Upper lobe of left lung (tissue), 6 donors: ENCODE data around the gene PRKAR1B. TPM values are rescaled to one million over a fixed set of nuclear protein-coding genes. Genes with fewer than 3 reads are reported as not detected.

Source experiments
- ATAC-seq, 2 donors: fragments of 200-7000 bp; cut with Tn5 transposase; one replicate each; pipeline ENCODE4 v1.9.1; 2022; ENCODE audit warnings: mild to moderate bottlenecking in 2 of 2, moderate library complexity in 2 of 2; ENCODE audit not compliant: low FRiP score in 2 of 2
- DNase-seq, 2 donors: peaks; one replicate each; pipeline ENCODE4 v3.0.0-alpha.2; 2019 to 2020
- H3K27ac ChIP-seq, 4 donors: fragments of 200-600 bp; sonication (generic); one replicate each; pipeline ENCODE4 v1.5.1; 2016 to 2019
- H3K27me3 ChIP-seq, 4 donors: fragments of 200-600 bp; sonication (generic); one replicate each; pipeline ENCODE4 v1.5.1; 2017 to 2019
- H3K36me3 ChIP-seq, 4 donors: fragments of 200-600 bp; sonication (generic); one replicate each; pipeline ENCODE4 v1.5.1; 2016 to 2019
- H3K4me1 ChIP-seq, 4 donors: fragments of 200-600 bp; sonication (generic); one replicate each; pipeline ENCODE4 v1.5.1; 2018 to 2019
- H3K4me3 ChIP-seq, 4 donors: fragments of 200-600 bp; sonication (generic); one replicate each; pipeline ENCODE4 v1.5.1; 2017 to 2019; ENCODE audit warnings: mild to moderate bottlenecking in 2 of 4, moderate library complexity in 1 of 4
- H3K9me3 ChIP-seq, 4 donors: fragments of 200-600 bp; sonication (generic); one replicate each; pipeline ENCODE4 v1.5.1; 2018 to 2019
- CTCF ChIP-seq, 6 experiments: fragments of 450-650 bp in 4 of 6; fragments of 200-600 bp in 2 of 6; sonication (generic) in 2 of 6; IDR thresholded peaks; one replicate each; pipeline ENCODE4 v1.5.1; 2016 to 2019; ENCODE audit warnings: antibody characterized with exemption in 6 of 6
- EP300 ChIP-seq, 4 donors: sonication (generic); formaldehyde crosslinking; IDR thresholded peaks; one replicate each; pipeline ENCODE4 v1.5.1; 2017; ENCODE audit warnings: antibody characterized with exemption in 4 of 4, control low read depth in 2 of 4
- POLR2A ChIP-seq, 4 donors: fragments of 450-650 bp; IDR thresholded peaks; one replicate each; pipeline ENCODE4 v1.5.1; 2016 to 2017; ENCODE audit warnings: antibody characterized with exemption in 4 of 4, mild to moderate bottlenecking in 2 of 4
- POLR2AphosphoS5 ChIP-seq, 2 donors: sonication (generic); formaldehyde crosslinking; IDR thresholded peaks; one replicate each; pipeline ENCODE4 v1.5.1; 2017; ENCODE audit warnings: antibody characterized with exemption in 2 of 2
- WGBS, 2 donors: methylation state at CpG; one replicate each; pipeline ENCODE4 v1.1.5; 2017 to 2018; 5-methylcytosine and 5-hydroxymethylcytosine counted together
- total RNA-seq, 6 donors: library from RNA; depleted of rRNA in 4 of 6; stranded (reverse); fragments of >200 nt in 4 of 6; gene quantifications; one replicate each; pipeline versions ENCODE4 v1.1.0 to v1.2.1, GENCODE V29; 2016 to 2021
- donor health status: DM: no; HTN: no; CAD: no; lungs with moderate emphysema.
- donor health status: DM: no; HTN: yes; CAD: no; lungs with severe emphysema.

The PRKAR1B gene
- total RNA-seq, 6 donors from 2014 or later: 10.3 to 24.4 (median 20.9) TPM

- Histone ChIP-seq H3K4me1 (peaks cover 0 to 11% (median 2%) of the 10 kb centered on the region in 4 donors), H3K36me3 (no peaks in the 10 kb centered on the region), H3K27me3 (no peaks in the 10 kb centered on the region), H3K27ac (peak overlapping the region in 1 of 4 donors; percentile 35), H3K9me3 (no peaks in the 10 kb centered on the region), H3K4me3 (no peak overlapping the region)
- ATAC-seq (peak in 1 of 2 donors; percentile 29), DNase-seq (no peak)
- 77 to 87% methylated on average over 28 to 35 of the region's 35 CpGs for WGBS, 2 donors
- TF ChIP-seq EP300 (IDR thresholded peaks at IDR 0.05) (no peak), POLR2AphosphoS5 (IDR thresholded peaks at IDR 0.05) (no peak)
Measured at GRCh38 chr7:665736-666453, 61.2 kb downstream of the PRKAR1B start.

- H3K27ac ChIP-seq: peak overlapping the region in 2 of 4 donors; percentile 35
- WGBS, 2 donors: 85 to 86% methylated on average over 19 to 20 of the region's 20 CpGs
- peaks cover 0 to 11% (median 2%) of the 10 kb centered on the region in 4 donors for H3K4me1 ChIP-seq
- TF ChIP-seq POLR2AphosphoS5 (IDR thresholded peaks at IDR 0.05) (no peak), POLR2A (IDR thresholded peaks at IDR 0.05) (no peak), CTCF (IDR thresholded peaks at IDR 0.05) (no peak), EP300 (IDR thresholded peaks at IDR 0.05) (no peak)
- no peaks in the 10 kb centered on the region for H3K36me3 ChIP-seq
- no peaks in the 10 kb centered on the region for H3K27me3 ChIP-seq
- H3K4me3 ChIP-seq: no peak overlapping the region
- ATAC-seq: no peak
- no peak for DNase-seq
- no peaks in the 10 kb centered on the region for H3K9me3 ChIP-seq
Measured at GRCh38 chr7:664997-665735, 61.9 kb downstream of the PRKAR1B start.

GRCh38 chr7:664402-664775, 62.7 kb downstream of the PRKAR1B start:
- no peaks in the 10 kb centered on the region for H3K9me3 ChIP-seq
- 86 to 96% methylated on average over 7 of the region's 7 CpGs for WGBS, 2 donors
- no peak overlapping the region for H3K27ac ChIP-seq
- no peaks in the 10 kb centered on the region for H3K36me3 ChIP-seq
- no peak for TF ChIP-seq POLR2A (IDR thresholded peaks at IDR 0.05)
- TF ChIP-seq CTCF (IDR thresholded peaks at IDR 0.05): no peak
- no peak for TF ChIP-seq POLR2AphosphoS5 (IDR thresholded peaks at IDR 0.05)
- TF ChIP-seq EP300 (IDR thresholded peaks at IDR 0.05): no peak
- peaks cover 0 to 11% (median 2%) of the 10 kb centered on the region in 4 donors for H3K4me1 ChIP-seq
- ATAC-seq (no peak), DNase-seq (no peak)
- H3K27me3 ChIP-seq: no peaks in the 10 kb centered on the region
- H3K4me3 ChIP-seq: no peak overlapping the region

GRCh38 chr7:662576-662975, 64.5 kb downstream of the PRKAR1B start:
- 88 to 96% methylated on average over 4 of the region's 4 CpGs for WGBS, 2 donors
- Histone ChIP-seq H3K27ac (no peak overlapping the region), H3K36me3 (no peaks in the 10 kb centered on the region), H3K4me1 (no peaks in the 10 kb centered on the region), H3K4me3 (no peak overlapping the region), H3K27me3 (no peaks in the 10 kb centered on the region), H3K9me3 (no peaks in the 10 kb centered on the region)
- DNase-seq (no peak), ATAC-seq (no peak)
- TF ChIP-seq POLR2AphosphoS5 (IDR thresholded peaks at IDR 0.05): no peak
- no peak for TF ChIP-seq POLR2A (IDR thresholded peaks at IDR 0.05)
- no peak for TF ChIP-seq EP300 (IDR thresholded peaks at IDR 0.05)
- TF ChIP-seq CTCF (IDR thresholded peaks at IDR 0.05): no peak

- DNase-seq: no peak
- H3K27me3 ChIP-seq: no peaks in the 10 kb centered on the region
- no peaks in the 10 kb centered on the region for H3K9me3 ChIP-seq
- no peaks in the 10 kb centered on the region for H3K36me3 ChIP-seq
- no peaks in the 10 kb centered on the region for H3K4me1 ChIP-seq
- no peak overlapping the region for H3K4me3 ChIP-seq
- 93 to 99% methylated on average over 12 to 13 of the region's 13 CpGs for WGBS, 2 donors
- ATAC-seq: no peak
- H3K27ac ChIP-seq: no peak overlapping the region
- TF ChIP-seq EP300 (IDR thresholded peaks at IDR 0.05): no peak
- no peak for TF ChIP-seq POLR2A (IDR thresholded peaks at IDR 0.05)
- TF ChIP-seq POLR2AphosphoS5 (IDR thresholded peaks at IDR 0.05): no peak
- TF ChIP-seq CTCF (IDR thresholded peaks at IDR 0.05): no peak
Measured at GRCh38 chr7:659996-660395, 67.1 kb downstream of the PRKAR1B start.
